Measurements from ENCODE around the gene CIAPIN1.
"Not testable (repeated sequence)": the region's sequence is repeated elsewhere in the genome, so short reads cannot be mapped to it uniquely, and the experiment has no call there.

Gene CIAPIN1

DNA sequence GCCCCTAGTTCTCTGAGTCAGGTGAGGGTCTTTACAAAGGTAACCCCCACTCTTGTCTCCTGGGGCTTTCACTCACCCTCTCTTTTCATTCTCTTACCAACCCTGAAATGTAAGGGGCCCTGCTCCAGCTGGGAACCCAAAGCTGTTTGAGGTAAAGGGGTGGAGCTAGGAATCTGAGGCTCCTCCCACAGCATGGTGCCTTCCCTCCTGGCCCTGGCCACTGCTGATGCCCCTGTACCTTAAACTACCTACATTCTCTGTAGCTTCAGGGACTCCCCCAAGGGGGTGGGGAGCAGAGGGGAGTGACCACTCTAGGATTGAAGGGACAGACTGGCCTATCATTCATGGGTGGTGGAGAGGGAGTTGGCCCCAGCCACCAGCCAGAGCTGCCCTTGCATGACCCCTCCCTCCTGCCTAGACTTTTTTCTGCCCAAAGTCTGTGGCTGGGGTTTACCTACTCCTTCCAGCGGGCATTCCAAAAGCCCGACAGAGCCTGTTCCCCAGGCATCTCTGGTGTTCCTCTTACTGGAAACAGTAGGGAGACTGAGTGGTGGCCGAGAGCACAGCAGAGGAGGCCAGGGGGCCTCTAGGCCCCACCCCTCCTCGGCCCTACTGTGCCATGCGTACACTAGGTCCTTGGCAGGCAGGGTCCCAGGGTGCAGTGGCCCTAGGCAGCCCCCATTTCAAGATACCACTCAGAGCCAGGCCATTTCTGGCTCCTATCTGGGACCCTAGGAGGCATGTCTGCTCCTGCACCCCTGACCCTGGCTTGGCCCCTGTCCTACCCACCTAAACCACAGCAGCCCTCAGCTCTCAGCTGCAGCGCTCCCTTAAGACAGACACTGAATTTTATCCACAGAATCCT is 29.6 kb upstream of the CIAPIN1 start:
- DNase-seq, result no peak

DNA sequence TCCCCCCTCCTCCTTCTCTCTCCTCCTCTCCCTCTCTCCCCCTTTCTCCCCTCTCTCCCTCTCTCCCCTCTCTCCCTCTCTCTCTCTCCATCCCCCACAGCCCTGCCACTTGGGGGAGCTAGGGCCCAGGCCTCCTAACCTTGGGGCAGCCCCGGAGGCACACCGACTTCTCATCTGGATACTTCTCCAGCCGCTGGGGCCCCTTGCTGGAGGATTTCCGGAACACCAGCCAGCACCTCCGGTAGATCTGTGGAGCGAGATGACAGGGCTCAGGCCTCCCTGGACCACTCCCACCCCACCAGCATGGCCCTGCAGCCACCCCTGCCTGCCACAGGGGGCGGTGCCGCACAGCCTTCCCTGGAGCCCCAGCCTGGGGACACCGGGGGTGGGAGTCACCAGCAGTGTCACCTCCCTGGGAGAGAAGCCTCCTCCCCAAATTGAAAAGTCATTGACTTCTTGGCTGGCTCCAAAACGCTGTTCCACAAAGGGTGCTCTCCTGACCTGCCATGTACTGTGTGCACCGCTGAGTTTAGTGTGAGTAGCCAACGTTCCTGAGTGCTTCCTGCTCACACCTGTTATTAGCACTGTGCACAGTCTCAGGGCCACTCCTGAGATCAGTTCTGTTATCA is 28.6 kb upstream of the CIAPIN1 start:
- DNase-seq, result no peak

DNA sequence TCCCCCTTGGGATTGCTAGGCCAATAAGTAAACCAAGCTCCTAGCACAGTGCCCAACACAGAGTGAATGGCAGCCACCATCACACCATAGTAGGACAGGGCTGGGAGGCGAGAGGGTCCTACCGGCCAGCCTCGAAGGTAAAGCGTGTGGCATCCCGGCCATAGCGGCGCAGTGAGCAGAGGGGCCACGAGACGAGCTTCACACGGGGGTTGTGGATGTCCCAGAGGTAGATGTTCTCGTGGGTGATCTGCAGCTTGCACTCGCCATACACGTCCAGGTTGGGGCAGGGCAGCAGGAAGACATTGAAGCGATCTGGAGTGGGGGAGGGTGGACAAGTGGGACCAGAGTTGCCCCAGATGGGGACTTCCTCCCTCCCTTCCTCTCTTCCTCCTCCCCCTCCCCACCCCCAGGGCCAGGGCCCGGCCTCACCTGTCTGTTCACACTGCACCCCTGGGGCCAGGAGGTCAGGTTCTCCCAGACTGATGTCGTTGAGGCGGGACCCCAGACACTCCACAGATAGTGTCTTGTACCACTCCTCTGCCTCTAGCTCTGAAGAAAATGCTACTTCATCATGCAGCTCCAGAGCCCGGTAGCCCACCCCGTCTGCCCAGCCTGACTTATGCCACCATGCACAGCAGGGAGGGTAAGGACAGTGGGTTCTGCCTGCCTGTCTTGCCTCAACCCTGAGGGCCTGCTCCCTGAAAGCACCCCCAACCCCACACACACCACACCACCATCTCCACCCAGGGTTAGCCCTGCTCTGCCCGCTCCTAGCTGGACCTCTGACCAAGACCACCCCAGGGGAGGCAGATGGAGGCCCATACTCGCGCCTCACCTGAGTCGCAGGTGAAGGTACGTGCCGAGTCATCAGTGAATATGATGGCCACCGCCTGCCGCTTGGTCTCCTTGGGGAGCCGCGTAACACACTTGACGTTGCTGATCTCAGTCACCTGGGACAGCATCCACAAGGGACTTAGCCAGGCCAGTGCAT is 27.8 kb upstream of the CIAPIN1 start:
- no peak for DNase-seq

DNA sequence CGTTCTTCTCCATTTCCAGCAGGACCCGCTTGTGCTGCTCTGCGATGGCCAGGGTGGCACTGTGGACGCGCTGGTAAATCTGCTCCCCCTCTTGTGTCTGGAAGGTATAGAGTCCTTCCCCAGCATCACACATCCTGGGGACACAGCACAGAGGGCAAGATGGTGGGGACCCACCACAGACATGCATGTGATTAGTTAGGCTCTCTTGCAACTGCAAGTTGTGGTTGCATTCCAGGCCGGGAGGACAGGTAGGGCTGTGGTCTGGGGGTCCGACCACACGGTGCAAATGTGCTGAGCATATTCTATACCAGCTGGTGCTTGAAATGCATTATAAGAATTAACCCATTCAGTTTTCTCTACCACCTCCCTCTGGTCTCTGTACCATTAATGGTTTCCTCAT is 26.7 kb upstream of the CIAPIN1 start:
- no peak for DNase-seq

DNA sequence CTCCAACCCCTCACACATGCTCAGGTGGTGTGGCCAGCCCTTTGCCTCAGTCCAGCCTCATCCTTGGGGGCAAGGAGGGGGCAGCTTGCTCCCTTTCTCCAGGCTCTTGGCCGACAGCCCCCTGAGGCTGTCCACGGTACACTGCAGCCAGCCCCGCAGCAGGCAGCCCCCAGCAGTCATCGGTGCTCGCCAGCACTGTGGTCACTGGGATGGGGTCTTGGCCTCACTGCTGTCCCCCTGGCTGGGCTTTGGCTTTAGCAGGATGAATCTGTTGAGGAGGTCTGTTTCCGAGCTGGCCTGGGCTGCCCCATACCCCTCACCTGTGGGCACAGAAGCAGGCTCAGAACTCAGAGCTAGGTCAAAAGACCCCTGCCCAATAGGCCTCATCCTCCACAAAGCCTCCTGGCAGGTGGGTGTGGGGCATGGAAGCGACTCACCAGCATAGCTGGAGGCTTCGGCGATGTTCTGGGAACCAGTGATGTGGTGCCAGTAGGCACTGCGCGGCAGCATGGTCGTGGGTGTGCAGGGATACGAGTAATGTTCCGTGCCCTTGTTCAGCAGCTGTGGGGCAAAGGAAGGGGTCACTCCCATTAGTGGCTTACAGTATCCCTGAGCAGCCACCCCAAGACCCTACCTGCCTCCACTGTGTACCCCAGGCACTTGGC is 26.1 kb upstream of the CIAPIN1 start:
- no peak for DNase-seq

DNA sequence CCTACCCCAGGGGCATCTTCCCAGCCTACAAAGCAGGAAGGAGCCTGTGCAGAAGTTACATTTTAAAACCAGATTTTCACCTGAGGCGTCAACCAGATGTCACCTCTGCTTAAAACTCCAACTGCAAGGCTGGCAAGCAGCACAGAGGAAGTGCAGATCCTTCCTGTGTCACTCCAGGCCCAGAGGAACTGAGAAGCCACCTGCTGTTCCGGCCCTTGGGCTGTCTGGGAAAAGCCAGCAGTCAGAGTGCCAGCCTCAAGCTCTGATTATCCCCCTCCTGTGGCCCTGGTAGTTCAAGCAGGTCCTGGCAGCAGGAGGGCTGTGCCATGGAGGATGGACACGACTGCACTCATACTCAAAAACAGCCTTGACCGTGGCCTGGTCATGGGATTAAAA is 25.5 kb upstream of the CIAPIN1 start:
- DNase-seq, result peak; percentile 6

DNA sequence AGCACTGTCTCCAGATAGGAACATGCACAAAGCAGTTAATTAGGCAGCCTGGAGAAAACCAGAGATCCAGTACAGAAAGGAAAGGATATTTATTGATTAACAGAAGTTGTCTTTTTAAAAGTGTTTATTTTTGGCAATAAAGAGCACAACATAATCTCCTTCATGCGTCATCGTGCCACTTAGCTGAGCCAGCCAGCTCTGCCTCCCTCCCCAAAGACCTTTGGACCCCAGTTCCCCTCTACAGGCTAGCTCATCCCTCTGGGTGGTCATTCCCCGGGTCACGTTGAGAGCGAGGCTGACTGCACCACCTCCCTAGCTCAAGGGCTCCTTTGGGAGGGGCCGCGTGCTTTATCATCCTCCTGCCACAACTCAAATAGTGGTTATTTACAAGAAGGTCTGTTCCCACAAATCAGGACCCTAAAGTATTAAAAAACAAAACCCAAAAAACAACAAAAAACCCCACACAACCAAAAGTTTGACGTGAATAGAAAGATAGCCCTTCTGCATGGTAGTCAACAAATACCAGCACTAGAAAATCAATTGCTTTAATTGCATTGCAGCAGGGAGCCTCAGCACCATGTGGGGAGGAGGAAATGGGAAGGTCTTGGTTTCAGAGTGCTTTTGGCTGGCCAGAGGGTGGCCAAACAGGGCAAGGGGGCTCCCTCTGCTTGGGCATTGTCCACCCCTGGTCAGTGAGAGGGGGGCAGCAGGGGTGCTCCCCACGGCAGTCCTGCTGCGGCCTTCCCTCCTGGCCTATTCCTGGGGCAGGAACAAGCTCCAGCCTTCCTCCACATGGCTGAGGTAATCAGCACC is 24.9 kb upstream of the CIAPIN1 start:
- peak; percentile 38 for DNase-seq

DNA sequence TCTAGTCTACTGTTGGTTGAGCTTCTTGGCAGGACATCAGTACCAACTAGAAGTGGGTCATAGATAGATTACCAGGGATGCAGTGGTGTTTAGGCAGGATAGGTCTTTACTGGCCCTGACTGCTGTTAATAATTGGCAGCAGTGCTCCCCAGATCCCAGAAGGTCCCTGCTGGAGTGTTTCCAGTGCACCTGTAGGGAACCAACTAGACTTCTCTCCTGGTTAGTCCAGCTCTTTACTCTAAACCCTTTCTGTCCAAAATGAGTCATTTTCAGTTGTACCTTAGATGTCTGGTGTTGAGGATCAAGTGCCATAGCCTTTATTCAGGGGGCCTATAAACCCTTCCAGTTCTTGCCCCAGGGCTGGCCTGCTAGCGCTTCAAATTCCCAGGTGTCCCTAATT is 24.0 kb upstream of the CIAPIN1 start:
- no peak for DNase-seq

DNA sequence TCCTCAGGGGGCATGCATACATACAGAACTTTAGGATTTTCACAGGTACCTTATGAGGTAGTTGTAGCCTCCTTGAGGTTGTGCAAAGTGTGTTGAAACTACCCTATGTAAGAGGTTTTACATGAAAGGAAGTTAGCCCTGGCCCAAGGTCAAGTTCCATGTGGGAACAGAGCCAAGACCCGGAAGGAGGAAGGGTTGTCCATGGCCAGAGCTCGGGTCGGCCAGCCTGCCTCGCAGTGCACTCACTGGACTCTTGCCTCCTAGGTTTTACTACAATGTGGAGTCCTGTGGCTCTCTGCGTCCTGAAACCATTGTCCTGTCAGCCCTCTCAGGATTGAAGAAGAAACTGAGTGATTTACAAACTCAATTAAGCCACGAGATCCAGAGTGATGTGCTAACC is 23.5 kb upstream of the CIAPIN1 start:
- DNase-seq, result no peak

DNA sequence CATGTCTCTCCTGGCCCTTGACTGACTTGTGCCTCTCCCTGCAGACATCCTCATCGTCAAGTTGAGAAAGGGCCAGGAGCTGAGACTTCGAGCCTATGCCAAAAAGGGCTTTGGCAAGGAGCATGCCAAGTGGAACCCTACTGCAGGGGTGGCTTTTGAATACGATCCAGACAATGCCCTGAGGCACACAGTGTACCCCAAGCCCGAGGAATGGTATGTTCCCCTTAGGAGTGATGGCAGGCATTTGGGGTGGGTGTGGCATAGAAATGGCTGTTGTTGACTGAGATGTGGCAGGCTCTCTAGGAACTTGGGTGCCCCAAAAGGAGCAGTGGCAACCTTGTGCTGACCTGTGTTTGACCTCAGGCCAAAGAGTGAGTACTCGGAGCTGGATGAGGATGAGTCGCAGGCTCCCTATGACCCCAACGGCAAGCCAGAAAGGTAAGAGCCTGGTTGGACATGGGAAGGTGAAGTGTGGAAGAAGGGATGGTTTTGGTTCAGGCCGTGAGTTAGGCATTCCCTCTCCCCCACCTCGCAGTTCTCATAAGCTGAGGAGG is 22.8 kb upstream of the CIAPIN1 start:
- DNase-seq, result no peak

DNA sequence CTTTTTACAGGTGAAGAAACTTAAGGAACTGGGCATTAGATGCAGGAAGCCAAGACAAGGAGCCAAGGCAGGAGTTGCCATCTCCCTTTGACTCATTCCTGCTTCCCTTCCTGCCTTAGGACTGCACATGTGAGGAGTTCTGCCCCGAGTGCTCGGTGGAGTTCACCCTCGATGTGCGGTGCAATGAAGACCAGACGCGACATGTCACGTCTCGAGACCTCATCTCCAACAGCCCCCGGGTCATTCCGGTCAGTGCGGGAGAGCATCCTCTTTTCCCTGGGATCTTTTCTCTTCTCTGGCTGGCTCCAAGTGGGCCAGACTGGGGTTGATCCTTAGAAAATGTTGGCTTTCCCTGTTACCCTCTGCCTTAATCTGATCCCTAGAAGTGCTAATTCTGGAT is 21.9 kb upstream of the CIAPIN1 start:
- no peak for DNase-seq

DNA sequence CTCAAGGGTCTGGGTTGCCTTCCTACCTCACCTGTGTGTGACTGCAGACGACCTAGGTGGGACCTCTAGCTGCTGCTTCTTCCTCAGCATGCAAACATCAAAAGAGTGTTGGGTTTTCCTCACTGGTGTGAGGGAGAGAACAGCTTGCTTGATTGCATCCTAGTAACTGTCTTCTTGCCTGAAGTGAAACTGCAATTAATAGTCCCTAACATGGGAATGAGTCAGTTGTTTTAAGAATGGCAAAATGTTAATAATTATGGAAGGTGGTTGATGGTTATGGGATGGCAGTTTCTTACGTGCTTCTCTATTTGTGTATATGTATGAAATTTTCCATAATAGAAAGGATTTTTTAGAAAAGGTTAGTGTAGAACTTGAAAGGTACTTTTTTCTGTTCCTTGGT is 21.2 kb upstream of the CIAPIN1 start:
- DNase-seq, result no peak

DNA sequence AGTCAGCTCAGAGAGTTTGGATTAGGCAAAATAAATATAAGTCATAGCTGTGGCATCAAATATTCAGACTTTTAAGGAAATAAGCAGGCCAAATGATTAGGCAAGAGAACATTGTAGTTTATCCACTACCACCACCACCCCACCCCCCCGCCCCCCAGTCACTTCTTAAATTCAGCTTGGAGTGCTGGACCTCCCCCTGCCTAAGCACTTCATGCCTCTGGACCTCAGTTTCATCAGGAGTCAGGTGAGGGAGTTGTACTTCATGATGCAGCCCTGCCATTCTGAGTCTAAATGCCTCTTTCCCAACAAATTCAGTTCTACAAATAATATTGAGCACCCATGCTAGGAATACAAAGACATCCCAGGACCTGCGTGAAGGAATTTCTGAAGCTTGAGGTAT is 17.3 kb upstream of the CIAPIN1 start:
- DNase-seq, result no peak

DNA sequence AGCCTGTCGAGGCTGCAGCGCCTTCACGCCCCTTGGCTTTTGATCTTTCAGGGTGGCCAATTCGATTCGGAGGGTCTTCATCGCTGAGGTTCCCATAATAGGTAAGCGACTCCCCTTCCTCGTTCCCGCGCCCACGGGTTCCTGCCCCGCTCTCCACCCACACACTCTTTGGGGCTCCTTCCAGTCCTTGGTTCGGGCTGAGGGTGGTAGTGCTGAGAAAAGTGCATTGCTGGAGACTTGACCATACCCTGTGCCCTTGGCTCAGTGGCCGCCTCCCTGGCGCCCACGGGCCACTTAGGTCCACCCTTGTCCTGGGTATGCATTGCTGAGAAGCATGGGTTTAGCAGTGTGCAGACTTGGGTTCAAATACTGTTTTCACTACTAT is 15.8 kb upstream of the CIAPIN1 start:
- DNase-seq, result no peak

DNA sequence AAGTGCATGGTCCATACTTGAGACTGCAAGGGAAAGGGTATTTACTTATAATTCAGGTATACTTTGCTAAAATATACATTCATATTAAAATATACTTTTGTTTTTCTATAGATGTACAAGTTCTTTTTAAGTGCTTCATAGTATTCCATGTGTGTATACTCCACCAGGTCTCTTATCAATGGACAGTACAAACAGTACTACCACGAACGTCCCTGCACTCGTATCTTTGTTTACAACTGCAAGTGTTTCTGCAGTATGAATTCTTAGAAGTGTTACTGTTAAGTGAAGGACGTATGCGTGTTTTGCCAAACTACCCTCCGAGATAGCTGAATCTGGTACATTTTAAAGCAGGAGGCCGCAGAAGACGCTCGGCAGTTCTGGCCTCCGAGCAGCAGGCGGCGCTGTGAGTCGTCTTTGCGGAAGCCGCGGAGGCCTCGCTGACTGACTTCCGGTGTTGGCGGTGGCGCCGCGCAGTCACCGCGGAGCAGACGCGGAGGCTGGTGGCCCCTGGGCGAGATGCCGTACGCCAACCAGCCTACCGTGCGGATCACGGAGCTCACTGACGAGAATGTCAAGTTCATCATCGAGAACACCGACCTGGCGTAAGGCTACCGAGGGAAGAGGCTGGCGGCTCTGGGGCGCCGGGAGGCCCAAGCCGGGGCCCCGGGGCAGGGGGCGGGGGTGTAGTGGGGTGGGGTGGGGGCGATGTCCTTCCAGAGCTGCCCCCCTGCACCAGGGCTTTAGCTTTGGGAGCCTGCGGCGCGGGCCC is 15.2 kb upstream of the CIAPIN1 start, which contains the start of gene POLR2C:
TSS of gene POLR2C (plus strand) at position 471 of the 769 bp plus-strand sequence. CDS start at position 517, 46 bp downstream.
- peak; percentile 69 for DNase-seq

DNA sequence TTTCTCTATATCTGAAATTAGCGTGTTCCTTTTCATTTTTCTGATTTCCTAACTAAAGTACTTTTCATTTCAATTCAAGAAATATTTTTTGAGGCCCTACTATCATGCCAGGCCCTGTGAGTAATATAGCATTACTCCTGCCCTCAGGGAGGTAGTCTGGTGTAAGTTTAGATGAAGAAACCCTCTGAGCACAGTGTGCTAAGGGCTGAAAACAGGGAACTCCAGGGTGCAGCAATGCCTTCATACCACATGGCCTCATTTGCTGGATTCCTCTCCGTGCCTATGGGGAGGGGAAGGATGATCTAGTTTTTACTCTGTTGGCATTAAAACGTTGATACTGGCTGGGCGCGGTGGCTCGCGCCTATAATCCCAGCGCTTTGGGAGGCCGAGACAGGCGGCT is 4.8 kb upstream of the CIAPIN1 start:
- no peak for DNase-seq

DNA sequence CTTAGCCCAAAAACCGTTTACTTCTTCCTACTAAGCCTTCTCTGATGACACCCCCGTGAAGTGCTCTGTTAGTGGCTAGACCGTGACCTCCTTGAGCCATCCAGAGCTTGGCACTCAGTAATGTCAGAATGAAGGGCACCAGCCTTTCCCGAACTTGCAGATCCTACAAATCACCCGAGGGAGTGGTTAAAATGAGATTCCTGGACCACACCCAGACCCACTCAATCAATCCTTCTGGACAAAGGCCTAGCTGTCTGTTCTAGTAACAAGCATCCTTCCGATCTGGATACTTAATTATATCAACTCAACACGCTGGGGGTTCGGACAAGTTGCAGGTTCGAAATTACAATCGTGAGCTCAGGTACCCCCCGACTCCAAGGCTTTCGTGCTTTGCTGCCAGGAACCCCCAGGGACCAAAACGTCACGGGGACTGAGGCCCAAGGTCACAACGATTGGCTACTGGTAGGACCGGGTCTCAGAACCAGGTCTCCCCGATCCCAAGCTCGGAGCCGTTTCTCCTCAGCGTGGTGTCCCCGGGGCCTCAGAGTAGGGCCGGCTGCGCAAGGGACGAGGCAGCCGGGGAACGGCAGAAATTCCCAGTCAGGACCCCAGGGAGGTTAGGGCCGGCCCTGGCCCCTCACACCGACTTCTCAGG is 527 bp downstream of the CIAPIN1 start:
- peak; percentile 51 for DNase-seq

DNA sequence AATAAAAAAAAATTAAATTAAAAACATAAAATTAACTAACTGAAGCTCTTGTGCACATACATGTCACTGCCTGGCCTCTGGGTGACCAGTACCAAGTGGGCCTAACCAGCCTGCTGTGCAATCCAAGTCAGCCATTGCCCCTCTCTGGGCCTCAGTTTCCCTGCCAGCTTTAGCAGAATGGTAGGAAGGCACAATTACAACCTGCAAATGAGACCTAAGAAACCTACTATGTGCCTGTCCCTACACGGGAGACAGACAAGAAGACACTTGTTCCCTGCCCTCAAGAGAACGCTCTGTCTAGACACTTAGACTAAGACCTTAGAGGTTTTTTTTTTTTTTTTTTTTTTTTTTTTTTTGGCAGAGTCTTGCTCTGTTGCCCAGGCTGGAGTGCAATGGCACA is 1.7 kb downstream of the CIAPIN1 start:
- no peak for DNase-seq

DNA sequence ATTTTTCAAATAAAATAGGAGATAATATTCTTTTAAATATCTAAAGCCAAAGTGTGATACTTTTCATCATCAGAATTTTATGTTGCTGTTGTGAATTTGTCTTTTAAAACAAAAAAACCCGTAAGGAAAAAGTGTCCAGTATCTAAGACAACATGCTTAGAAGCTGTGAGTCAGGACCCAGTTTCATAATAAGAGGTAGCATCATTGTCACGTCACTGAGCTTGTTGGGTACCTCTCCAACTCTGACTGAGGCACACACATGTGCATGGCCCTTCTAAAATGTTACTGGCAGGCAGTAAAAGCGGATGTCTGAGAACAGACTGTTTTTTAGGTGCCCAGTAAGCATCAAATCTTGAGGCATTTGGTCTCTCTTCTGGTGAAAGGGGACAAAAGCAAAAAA is 2.5 kb downstream of the CIAPIN1 start:
- DNase-seq, result no peak

DNA sequence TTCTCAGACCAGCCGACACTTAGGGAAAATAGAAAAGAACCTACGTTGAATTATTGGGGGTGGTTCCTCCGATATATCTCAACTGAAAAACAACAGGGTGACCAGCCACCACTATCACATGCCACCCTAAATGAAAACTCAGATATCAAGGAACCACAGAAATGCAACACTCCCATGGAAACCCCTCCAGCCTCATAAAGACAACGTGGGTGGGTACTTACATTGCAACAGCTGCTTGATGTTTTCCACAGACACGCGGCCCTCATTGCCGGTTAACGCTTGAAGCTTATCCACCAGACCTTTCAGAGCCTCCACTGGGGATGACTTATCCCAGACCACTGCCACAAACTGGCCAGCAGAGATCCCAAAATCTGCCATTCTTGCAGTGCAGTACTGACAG is 6.6 kb downstream of the CIAPIN1 start:
- not testable (repeated sequence) for DNase-seq
